HCT116 (cell line): ENCODE results near the gene C1orf167. TPM values are rescaled to one million over a fixed set of nuclear protein-coding genes. Genes with fewer than 3 reads are reported as not detected.

ENCODE experiments used
- ATAC-seq: fragments of 200-7000 bp; cut with Tn5 transposase; 2 replicates; pipeline ENCODE4 v1.9.1; 2020; ENCODE audit warnings: mild to moderate bottlenecking, moderate library complexity
- BruUV-seq: library from RNA; stranded (reverse); fragments of 400-500 nt; replicated peaks from 2 replicates; lab custom pipeline; 2021; lab: Mats Ljungman, UMichigan
- CTCF ChIA-PET: fragments of 300-600 bp; sonication (Branson Sonifier 250); formaldehyde crosslinking; loops from one replicate; lab custom pipeline; 2021; ENCODE audit warnings: antibody characterized with exemption; lab: Charles Lee
- POLR2A ChIA-PET: fragments of 300-600, 350-600 bp; sonication (Branson Sonifier 250); formaldehyde crosslinking; loops from one replicate; lab custom pipeline; 2021; ENCODE audit warnings: antibody characterized with exemption; lab: Charles Lee
- RAD21 ChIA-PET, 2 experiments: fragments of 300-600 bp; sonication (Branson Sonifier 250); formaldehyde crosslinking; loops; one replicate each; lab custom pipeline; 2023; ENCODE audit warnings: low total read pairs in 2 of 2; ENCODE audit not compliant: uncharacterized antibody in 2 of 2, unreplicated experiment in 2 of 2, low non-redundant PET in 1 of 2; lab: Charles Lee
- DNase-seq: peaks from one replicate; pipeline ENCODE4 v3.0.0-alpha.2; 2010; ENCODE audit warnings: low read depth, low spot score
- H2AFZ ChIP-seq: fragments of 200-600 bp; shearing (Covaris generic), sonication (generic); 2 replicates; pipeline ENCODE4 v1.6.1; 2017; ENCODE audit warnings: low read depth, mixed run types, mixed read lengths, antibody characterized with exemption, low read length; ENCODE audit not compliant: poor library complexity, severe bottlenecking
- H3K27ac ChIP-seq: 2 replicates; pipeline ENCODE4 v1.5.1; 2012; ENCODE audit warnings: low read depth, low read length
- H3K27me3 ChIP-seq: fragments of 200-600 bp; sonication (generic); 2 replicates; pipeline ENCODE4 v1.6.1; 2016; ENCODE audit warnings: mixed run types, low read length, mixed read lengths; ENCODE audit not compliant: insufficient read depth
- H3K36me3 ChIP-seq, 2 experiments: fragments of 200-500 bp in 1 of 2; fragments of 200-600 bp in 1 of 2; sonication (Bioruptor generic) in 1 of 2; sonication (generic) in 1 of 2; 2 replicates each; pipeline versions ENCODE4 v1.5.1 to v1.6.1; 2014 to 2016; ENCODE audit warnings: low read length in 2 of 2, inconsistent platforms in 1 of 2, mixed read lengths in 1 of 2, mixed run types in 1 of 2; ENCODE audit not compliant: insufficient read depth in 2 of 2, control insufficient read depth in 1 of 2
- H3K4me1 ChIP-seq, 2 experiments: fragments of 200-600 bp in 1 of 2; sonication (generic) in 1 of 2; 2 replicates each; pipeline versions ENCODE4 v1.5.1 to v1.6.1; 2012 to 2017; ENCODE audit warnings: low read length in 2 of 2, inconsistent platforms in 1 of 2, mild to moderate bottlenecking in 1 of 2, mixed read lengths in 1 of 2, mixed run types in 1 of 2, moderate library complexity in 1 of 2; ENCODE audit not compliant: insufficient read depth in 2 of 2, control insufficient read depth in 1 of 2
- H3K4me2 ChIP-seq: fragments of 200-600 bp; sonication (generic); 2 replicates; pipeline ENCODE4 v1.6.1; 2017; ENCODE audit warnings: mixed run types, low read length, mixed read lengths
- H3K4me3 ChIP-seq, 2 experiments: fragments of 200-600 bp in 1 of 2; sonication (generic) in 1 of 2; replicated peaks in 1 of 2; 2 replicates each; pipeline ENCODE4 v1.5.1; 2011 to 2016; ENCODE audit warnings: low read length in 2 of 2, control low read depth in 1 of 2, low read depth in 1 of 2, mild to moderate bottlenecking in 1 of 2, mixed read lengths in 1 of 2, mixed run types in 1 of 2
- H3K79me2 ChIP-seq: fragments of 200-600 bp; sonication (generic); 2 replicates; pipeline ENCODE4 v1.6.1; 2017; ENCODE audit warnings: mild to moderate bottlenecking, mixed run types, low read length, moderate library complexity, mixed read lengths; ENCODE audit not compliant: insufficient read depth
- H3K9ac ChIP-seq: fragments of 200-600 bp; sonication (generic); 2 replicates; pipeline ENCODE4 v1.6.1; 2016; ENCODE audit warnings: low read length, mixed read lengths
- H3K9me2 ChIP-seq: fragments of 200-600 bp; sonication (generic), shearing (Covaris generic); 2 replicates; pipeline ENCODE4 v1.6.1; 2017; ENCODE audit warnings: mixed run types, mild to moderate bottlenecking, moderate library complexity; ENCODE audit not compliant: insufficient read depth
- H3K9me3 ChIP-seq, 2 experiments: fragments of 200-500 bp in 1 of 2; fragments of 200-600 bp in 1 of 2; sonication (Bioruptor generic) in 1 of 2; sonication (generic) in 1 of 2; 2 replicates each; pipeline ENCODE4 v1.6.1; 2014 to 2017; ENCODE audit warnings: low read length in 2 of 2, mixed read lengths in 2 of 2, inconsistent platforms in 1 of 2, low read depth in 1 of 2, mild to moderate bottlenecking in 1 of 2, mixed run types in 1 of 2, moderate library complexity in 1 of 2; ENCODE audit not compliant: control insufficient read depth in 1 of 2, insufficient read depth in 1 of 2
- H4K20me1 ChIP-seq: fragments of 200-600 bp; sonication (generic), shearing (Covaris generic); 2 replicates; pipeline ENCODE4 v1.6.1; 2017; ENCODE audit warnings: mixed run types, mild to moderate bottlenecking, moderate library complexity; ENCODE audit not compliant: insufficient read depth
- CBX3 ChIP-seq: IDR thresholded peaks from 2 replicates; pipeline ENCODE4 v1.6.1; 2012; ENCODE audit warnings: low read depth
- EGR1 ChIP-seq: IDR thresholded peaks from 2 replicates; pipeline ENCODE4 v1.6.1; 2012; ENCODE audit warnings: low read depth
- ELF1 ChIP-seq: IDR thresholded peaks from 2 replicates; pipeline ENCODE4 v1.6.1; 2012; ENCODE audit warnings: low read depth, borderline replicate concordance
- EZH2 ChIP-seq: fragments of 200-600 bp; sonication (generic); IDR thresholded peaks from 2 replicates; pipeline ENCODE4 v1.6.1; 2017; ENCODE audit warnings: antibody characterized with exemption, mixed run types
- EZH2phosphoT487 ChIP-seq: fragments of 200-600 bp; IDR thresholded peaks from 2 replicates; pipeline ENCODE4 v1.6.1; 2018; ENCODE audit warnings: antibody characterized with exemption, borderline replicate concordance
- FOSL1 ChIP-seq: IDR thresholded peaks from 2 replicates; pipeline ENCODE4 v1.6.1; 2012; ENCODE audit warnings: low read depth
- JUND ChIP-seq: IDR thresholded peaks from 2 replicates; pipeline ENCODE4 v1.6.1; 2012
- POLR2A ChIP-seq: IDR thresholded peaks from 2 replicates; pipeline ENCODE4 v1.7.0; 2011; ENCODE audit warnings: borderline replicate concordance; ENCODE audit not compliant: insufficient read depth, insufficient read length; ENCODE audit errors: extremely low read depth
- RAD21 ChIP-seq: IDR thresholded peaks from 2 replicates; pipeline ENCODE4 v1.6.1; 2012; ENCODE audit warnings: low read depth, mild to moderate bottlenecking
- REST ChIP-seq: IDR thresholded peaks from 2 replicates; pipeline ENCODE4 v1.6.1; 2012; ENCODE audit warnings: low read depth
- SP1 ChIP-seq: IDR thresholded peaks from 2 replicates; pipeline ENCODE4 v1.6.1; 2012; ENCODE audit warnings: low read depth
- SRF ChIP-seq: IDR thresholded peaks from 2 replicates; pipeline ENCODE4 v1.6.1; 2012; ENCODE audit warnings: low read depth
- TCF7L2 ChIP-seq: IDR thresholded peaks from 2 replicates; pipeline ENCODE4 v1.7.0; 2011; ENCODE audit warnings: borderline replicate concordance, inconsistent platforms; ENCODE audit not compliant: insufficient read depth, insufficient read length; ENCODE audit errors: extremely low read depth
- ZNF274 ChIP-seq: fragments of 200-500 bp; sonication (Bioruptor generic); IDR thresholded peaks from 2 replicates; pipeline ENCODE4 v1.6.1; 2014; ENCODE audit warnings: mild to moderate bottlenecking, low read depth, low read length, inconsistent platforms
- intact Hi-C: fragments of 100-400 bp; cut with micrococcal nuclease; formaldehyde crosslinking; loops from 2 replicates; pipeline ENCODE4 v1.10.0; 2022
- total RNA-seq: library from RNA; stranded (reverse); gene quantifications from one replicate; pipeline ENCODE4 v1.2.1, GENCODE V29; 2021; ENCODE audit not compliant: unreplicated experiment

C1orf167 gene
- total RNA-seq, 1 experiment from 2014 or later = 0.12 TPM

DNA sequence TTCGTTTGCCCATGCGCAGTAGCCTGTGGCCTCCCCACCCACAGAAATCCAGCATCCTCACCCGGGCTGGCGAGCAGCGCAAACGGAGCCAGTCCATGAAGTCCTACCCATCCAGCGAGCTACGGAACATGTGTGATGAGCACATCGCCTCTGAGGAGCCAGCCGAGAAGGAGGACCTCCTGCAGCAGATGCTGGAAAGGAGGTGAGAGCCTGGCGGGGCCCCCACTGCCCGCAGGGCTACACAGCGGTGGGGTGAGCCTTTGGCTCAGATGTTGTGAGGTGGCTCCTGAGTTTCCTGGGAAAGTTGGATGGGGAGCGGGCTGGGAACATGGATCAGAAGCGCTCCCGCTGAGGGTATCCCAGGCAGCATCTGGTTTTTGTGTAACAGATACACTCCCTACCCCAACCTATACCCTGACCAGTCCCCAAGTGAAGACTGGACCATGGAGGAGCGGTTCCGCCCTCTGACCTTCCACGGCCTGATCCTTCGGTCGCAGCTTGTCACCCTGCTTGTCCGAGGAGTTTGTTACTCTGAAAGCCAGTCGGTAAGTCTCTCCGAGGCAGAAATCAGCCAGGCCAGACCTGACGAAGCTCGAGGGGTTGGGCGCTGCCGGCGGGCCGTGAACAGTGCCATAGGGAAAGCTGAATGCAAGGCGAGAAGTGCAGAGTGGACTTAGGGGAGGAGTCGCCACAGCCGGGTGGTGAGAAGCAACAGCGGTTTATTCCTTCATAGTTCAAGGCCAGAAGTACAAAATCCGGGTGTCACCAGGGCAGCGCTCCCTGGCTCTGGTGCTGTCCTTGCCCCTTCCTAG lies 75.2 kb downstream of the C1orf167 start:
- Histone ChIP-seq H3K9me2 (no peaks in the 10 kb centered on the region), H3K79me2 (no peaks in the 10 kb centered on the region), H3K4me1 (no peaks in the 10 kb centered on the region), H3K4me3 (no peak overlapping the region), H3K4me2 (no peak overlapping the region), H4K20me1 (no peaks in the 10 kb centered on the region), H3K9me3 (no peaks in the 10 kb centered on the region), H3K27me3 (no peaks in the 10 kb centered on the region), H2AFZ (no peak overlapping the region), H3K27ac (no peak overlapping the region), H3K36me3 (peaks cover 7 to 26% of the 10 kb centered on the region in 2 experiments; a peak in 2 of 4 replicates), H3K9ac (no peak overlapping the region)
- ATAC-seq (no peak), DNase-seq (no peak)
- RAD21 ChIA-PET = no interaction called here
- BruUV-seq = no TSS peak
- POLR2A ChIA-PET = interaction anchor here (1.0 to 1.1 kb wide), 2 partner anchors 55 to 71 kb away, joined by 3 to 4 read pairs; no protein-coding TSS in a partner anchor
- CTCF ChIA-PET = interaction anchor here (1.0 kb wide), 1 partner anchor 59 kb away, joined by 4 read pairs; no protein-coding TSS in a partner anchor
- TF ChIP-seq EZH2phosphoT487 = no peak
- no peak for TF ChIP-seq JUND
- no peak for TF ChIP-seq ZNF274
- TF ChIP-seq POLR2A = no peak
- no peak for TF ChIP-seq TCF7L2
- TF ChIP-seq RAD21 = no peak
- TF ChIP-seq REST = no peak
- TF ChIP-seq SP1 = no peak
- TF ChIP-seq CBX3 = no peak
- no peak for TF ChIP-seq SRF
- TF ChIP-seq EZH2 = no peak
- TF ChIP-seq FOSL1 = no peak
- TF ChIP-seq ELF1 = no peak
- TF ChIP-seq EGR1 = no peak
- intact Hi-C loops = loop anchor here (10.0 kb wide), 2 partner anchors 368 to 802 kb away; no protein-coding TSS in a partner anchor
